SJCRH30 (cell line): ENCODE measurements around the gene KAT7. TPM values are rescaled to one million over a fixed set of nuclear protein-coding genes. Genes with fewer than 3 reads are reported as not detected.

Experiments
- DNase-seq, 2 experiments: peaks; one replicate each; pipeline ENCODE4 v3.0.0-alpha.2; 2015 to 2020
- H3K27ac ChIP-seq: fragments of 250-450 bp; sonication (Bioruptor Pico); 2 replicates; pipeline ENCODE4 v1.5.1; 2020; ENCODE audit warnings: mild to moderate bottlenecking, moderate library complexity
- H3K27me3 ChIP-seq: fragments of 250-450 bp; sonication (Bioruptor Pico); 2 replicates; pipeline ENCODE4 v1.5.1; 2020; ENCODE audit warnings: mild to moderate bottlenecking, moderate library complexity
- H3K36me3 ChIP-seq: fragments of 250-450 bp; sonication (Bioruptor Pico); 2 replicates; pipeline ENCODE4 v1.5.1; 2020; ENCODE audit warnings: mild to moderate bottlenecking, moderate library complexity
- H3K4me1 ChIP-seq: fragments of 250-450 bp; sonication (Bioruptor Pico); 2 replicates; pipeline ENCODE4 v1.5.1; 2020; ENCODE audit warnings: mild to moderate bottlenecking, moderate library complexity
- H3K4me3 ChIP-seq: fragments of 250-450 bp; sonication (Bioruptor Pico); 2 replicates; pipeline ENCODE4 v1.5.1; 2020; ENCODE audit warnings: mild to moderate bottlenecking, moderate library complexity
- H3K9me3 ChIP-seq: fragments of 250-450 bp; sonication (Bioruptor Pico); replicated peaks from 2 replicates; pipeline ENCODE4 v1.5.1; 2020; ENCODE audit warnings: mild to moderate bottlenecking, moderate library complexity
- total RNA-seq: library from RNA; depleted of rRNA; stranded (reverse); fragments of >200 nt; shearing (Covaris generic); gene quantifications from 2 replicates; pipeline ENCODE4 v1.2.3, GENCODE V29; 2014

The KAT7 gene
- total RNA-seq, 1 experiment from 2014 or later, result 40.1 TPM

DNA sequence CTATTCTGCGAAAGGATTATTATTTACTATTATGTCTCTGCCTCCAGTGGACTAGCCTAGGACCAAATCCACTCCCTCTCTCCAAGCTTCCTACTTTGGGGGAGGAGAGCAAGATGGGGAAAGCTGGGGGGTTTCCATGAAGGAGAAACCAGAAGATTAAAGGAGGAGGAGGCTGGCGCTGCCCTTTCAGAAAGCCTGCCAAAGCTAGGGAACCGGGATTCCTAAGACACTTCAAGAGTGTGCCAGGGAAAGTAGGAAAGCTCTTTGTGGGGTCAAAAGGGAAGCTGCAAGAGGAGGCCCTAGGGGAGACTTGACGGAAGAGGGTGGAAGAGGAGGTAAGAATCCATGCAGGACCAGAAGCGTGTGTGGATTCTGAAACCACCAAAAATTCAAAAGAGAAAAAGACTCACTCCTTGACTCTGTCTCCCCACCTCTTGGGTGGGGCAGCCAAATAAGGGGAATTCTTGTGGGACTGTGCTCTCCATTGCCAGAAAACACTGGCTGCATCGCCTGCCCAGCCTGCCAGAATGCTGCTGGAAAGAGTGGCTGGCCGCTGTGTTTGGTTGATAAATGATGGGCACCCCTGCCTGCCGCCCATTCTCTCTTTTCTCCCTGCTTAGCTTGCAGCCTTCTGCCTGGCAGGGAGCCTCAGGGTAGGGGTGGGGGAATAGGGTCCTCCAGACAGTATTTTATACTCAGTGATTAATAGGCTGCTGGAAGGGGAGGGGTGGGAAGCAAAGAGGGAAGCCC, 11.8 kb upstream of the KAT7 start:
- Histone ChIP-seq H3K4me1 (no peaks in the 10 kb centered on the region), H3K27me3 (no peaks in the 10 kb centered on the region; the same call in 1 of the 2 replicates), H3K9me3 (no peaks in the 10 kb centered on the region), H3K27ac (no peak overlapping the region), H3K4me3 (no peak overlapping the region), H3K36me3 (no peaks in the 10 kb centered on the region)
- DNase-seq, result no peak

- H3K27me3 ChIP-seq, result no peaks in the 10 kb centered on the region; the same call in 1 of the 2 replicates
- no peak for DNase-seq
- H3K4me3 ChIP-seq, result no peak overlapping the region
- no peak overlapping the region for H3K27ac ChIP-seq
- no peaks in the 10 kb centered on the region for H3K36me3 ChIP-seq
- no peaks in the 10 kb centered on the region for H3K9me3 ChIP-seq
- no peaks in the 10 kb centered on the region for H3K4me1 ChIP-seq
These were observed 10.9 kb upstream of the KAT7 start for GRCh38 chr17:49777563-49777962.

DNA sequence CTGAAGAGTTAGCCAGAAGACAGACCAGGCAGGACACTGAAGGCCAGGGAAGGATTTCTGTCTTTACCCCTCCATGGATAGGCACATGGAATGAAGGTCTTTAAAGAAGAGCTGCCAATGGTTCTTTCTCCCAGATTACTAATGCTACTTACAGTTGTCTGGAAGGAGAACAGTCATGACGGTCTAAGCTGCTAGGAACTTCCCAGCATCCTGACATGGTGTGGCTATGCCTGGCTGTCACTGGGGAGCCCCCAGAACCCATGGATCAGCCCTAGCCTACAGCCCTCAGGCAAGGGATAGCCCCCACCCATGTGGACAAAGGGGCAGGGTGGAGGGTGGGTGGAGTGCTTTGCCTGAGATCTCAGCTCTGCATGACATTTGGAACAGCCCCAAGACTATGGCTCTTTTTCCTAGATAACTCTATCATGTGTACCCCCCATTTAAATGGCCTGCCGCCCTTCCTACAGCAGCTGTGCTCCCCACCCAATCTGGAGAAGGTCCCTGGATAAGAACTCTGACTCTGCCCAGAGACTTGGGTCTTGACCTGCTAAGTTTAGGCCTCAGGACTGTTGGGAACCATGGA, 9.2 kb upstream of the KAT7 start:
- Histone ChIP-seq H3K27ac (no peak overlapping the region), H3K4me3 (no peak overlapping the region), H3K9me3 (no peaks in the 10 kb centered on the region), H3K36me3 (no peaks in the 10 kb centered on the region), H3K4me1 (no peaks in the 10 kb centered on the region), H3K27me3 (no peaks in the 10 kb centered on the region; the same call in 1 of the 2 replicates)
- no peak for DNase-seq

DNA sequence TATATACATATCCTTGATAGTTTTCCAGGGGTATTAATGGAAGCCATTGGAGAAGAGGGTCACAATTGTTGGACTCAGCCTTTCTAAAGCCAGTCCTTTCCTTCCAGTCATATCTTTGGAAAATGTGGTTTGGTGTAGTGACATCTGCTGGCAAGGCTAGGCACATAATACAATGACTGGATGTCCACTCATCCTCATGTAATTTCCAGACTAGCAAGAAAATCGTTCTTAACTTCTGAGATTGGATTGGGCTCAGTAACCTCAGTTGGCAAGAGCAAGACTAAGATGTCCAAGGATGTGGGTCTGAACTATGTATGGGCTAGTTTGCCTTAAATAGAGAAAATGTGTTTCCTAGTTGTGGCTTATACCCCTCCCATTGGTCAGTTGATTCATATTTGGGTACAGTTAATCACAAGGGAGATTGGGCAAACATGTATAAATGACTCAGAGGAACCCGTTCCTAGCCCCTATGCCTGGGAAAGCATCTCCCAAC, 8.7 kb upstream of the KAT7 start:
- H3K27ac ChIP-seq, result no peak overlapping the region
- peak; percentile 11 to 64 for DNase-seq
- H3K9me3 ChIP-seq, result no peaks in the 10 kb centered on the region
- no peak overlapping the region for H3K4me3 ChIP-seq
- H3K4me1 ChIP-seq, result no peaks in the 10 kb centered on the region
- H3K27me3 ChIP-seq, result no peaks in the 10 kb centered on the region; the same call in 1 of the 2 replicates
- H3K36me3 ChIP-seq, result no peaks in the 10 kb centered on the region

DNA sequence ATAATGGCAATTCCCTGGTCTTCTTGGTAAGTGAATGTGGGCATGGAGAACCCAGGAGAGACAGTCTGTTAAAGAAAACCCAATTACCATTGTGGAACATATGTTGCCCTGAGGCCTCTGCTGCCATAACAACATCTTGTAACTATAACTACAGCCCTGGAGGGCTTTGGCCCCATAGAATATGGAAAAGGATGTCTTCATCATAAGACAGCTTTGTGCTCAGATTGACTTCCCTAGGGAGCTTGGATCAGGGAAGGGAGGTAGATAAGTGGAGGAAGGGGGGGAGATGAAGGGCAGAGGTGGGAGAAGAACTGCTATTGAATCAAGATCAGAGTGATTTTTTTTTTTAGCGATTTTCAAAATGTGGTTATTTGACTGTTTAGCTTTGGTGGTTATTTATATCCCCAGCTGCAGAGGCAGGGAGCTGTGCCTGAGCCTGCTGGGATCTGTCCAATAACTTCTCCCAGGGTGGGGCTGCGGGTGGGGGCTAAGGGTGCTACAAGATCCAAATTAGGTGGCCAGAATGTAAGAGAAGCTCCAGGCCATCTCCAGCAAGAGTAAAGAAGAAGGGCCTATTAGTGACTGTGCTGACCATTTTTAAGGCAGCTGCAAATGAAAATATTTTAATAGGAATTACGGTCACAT, 5.3 kb upstream of the KAT7 start:
- no peaks in the 10 kb centered on the region for H3K4me1 ChIP-seq
- no peak overlapping the region for H3K4me3 ChIP-seq
- no peaks in the 10 kb centered on the region for H3K9me3 ChIP-seq
- H3K36me3 ChIP-seq, result no peaks in the 10 kb centered on the region
- peak in 1 of 2 experiments; percentile 6 for DNase-seq
- no peaks in the 10 kb centered on the region for H3K27me3 ChIP-seq
- H3K27ac ChIP-seq, result no peak overlapping the region

GRCh38 chr17:49783791-49784190, 4.7 kb upstream of the KAT7 start:
- Histone ChIP-seq H3K9me3 (no peaks in the 10 kb centered on the region), H3K36me3 (no peaks in the 10 kb centered on the region), H3K4me1 (no peaks in the 10 kb centered on the region), H3K27me3 (no peaks in the 10 kb centered on the region), H3K27ac (no peak overlapping the region), H3K4me3 (no peak overlapping the region)
- DNase-seq, result no peak

DNA sequence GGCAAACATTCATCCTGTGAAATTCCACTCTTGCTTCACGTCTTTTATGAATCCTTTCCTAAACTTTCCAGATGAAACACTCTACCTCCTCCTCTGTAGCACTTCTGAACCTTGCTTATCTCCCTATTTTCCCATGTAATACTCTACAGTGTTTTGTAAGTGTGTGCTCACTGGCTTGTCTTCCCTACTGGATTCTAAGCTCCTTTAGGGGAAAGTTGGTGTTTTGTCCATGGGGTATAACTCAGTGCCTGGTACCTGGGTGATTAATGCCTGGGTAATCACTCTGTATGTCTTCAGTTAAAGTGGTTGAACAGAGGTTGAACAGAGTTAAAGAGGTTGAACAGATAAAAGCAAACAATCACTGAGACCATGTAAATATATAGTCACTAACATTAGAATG, 3.8 kb upstream of the KAT7 start:
- H3K4me1 ChIP-seq, result no peaks in the 10 kb centered on the region; the same call in 1 of the 2 replicates
- H3K9me3 ChIP-seq, result no peaks in the 10 kb centered on the region
- H3K27me3 ChIP-seq, result no peaks in the 10 kb centered on the region
- no peak overlapping the region for H3K27ac ChIP-seq
- no peaks in the 10 kb centered on the region for H3K36me3 ChIP-seq
- DNase-seq, result no peak
- no peak overlapping the region for H3K4me3 ChIP-seq

DNA sequence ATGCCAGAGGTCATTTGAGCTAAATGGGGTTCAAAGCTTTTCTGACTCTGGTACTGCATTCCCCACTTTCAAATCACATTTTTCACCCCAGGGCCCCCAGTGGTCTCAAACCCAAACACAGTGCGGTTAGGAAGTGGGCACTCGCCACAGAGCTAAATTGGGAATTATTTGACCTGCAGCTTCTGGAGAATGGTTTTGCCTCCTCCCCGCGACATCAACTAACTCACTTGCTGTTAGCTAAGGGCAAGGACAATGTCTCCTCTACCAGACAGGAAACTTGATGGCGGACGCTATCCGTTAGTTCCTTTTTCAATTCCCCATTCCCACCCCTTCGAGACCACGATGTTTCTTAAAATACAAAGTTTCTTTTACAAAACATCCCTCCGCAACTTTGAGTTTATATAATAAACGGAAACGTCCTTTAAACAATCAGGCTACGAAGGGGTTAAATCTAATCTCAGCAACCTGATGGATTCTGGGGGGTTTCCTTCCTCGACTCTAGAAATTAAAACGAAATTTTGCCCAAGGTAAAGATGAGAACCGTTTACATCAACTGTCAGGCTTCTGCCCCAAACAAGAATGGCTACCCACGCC, 500 bp upstream of the KAT7 start:
- H3K9me3 ChIP-seq, result no peaks in the 10 kb centered on the region
- peaks cover 4% of the 10 kb centered on the region; the same call in 1 of the 2 replicates for H3K36me3 ChIP-seq
- H3K27me3 ChIP-seq, result no peaks in the 10 kb centered on the region
- peak overlapping the region; percentile 93 for H3K4me3 ChIP-seq
- peak overlapping the region; percentile 94 for H3K27ac ChIP-seq
- H3K4me1 ChIP-seq, result no peaks in the 10 kb centered on the region; the same call in 1 of the 2 replicates
- no peak for DNase-seq

DNA sequence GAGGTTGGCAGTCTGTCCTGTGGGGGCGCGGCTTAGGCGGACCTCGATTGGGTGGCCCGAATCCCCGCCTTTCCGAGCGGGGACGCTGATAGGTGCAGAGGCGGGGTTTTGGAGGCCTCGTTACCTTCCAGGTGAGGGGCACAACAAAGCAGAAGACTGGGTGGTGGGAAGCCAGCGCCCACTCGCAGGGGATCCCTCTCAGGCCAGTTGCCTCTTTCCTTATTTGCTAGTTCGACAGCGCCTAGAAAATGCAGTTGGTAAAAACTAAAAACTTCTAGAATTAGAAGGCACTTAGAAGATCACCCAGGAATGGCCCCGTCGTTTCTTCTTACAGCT, 730 bp downstream of the KAT7 start:
- DNase-seq, result no peak
- Histone ChIP-seq H3K4me1 (no peaks in the 10 kb centered on the region; the same call in 1 of the 2 replicates), H3K4me3 (peak overlapping the region; percentile 93), H3K27ac (no peak overlapping the region), H3K36me3 (peaks cover 5% of the 10 kb centered on the region), H3K9me3 (no peaks in the 10 kb centered on the region), H3K27me3 (no peaks in the 10 kb centered on the region)

DNA sequence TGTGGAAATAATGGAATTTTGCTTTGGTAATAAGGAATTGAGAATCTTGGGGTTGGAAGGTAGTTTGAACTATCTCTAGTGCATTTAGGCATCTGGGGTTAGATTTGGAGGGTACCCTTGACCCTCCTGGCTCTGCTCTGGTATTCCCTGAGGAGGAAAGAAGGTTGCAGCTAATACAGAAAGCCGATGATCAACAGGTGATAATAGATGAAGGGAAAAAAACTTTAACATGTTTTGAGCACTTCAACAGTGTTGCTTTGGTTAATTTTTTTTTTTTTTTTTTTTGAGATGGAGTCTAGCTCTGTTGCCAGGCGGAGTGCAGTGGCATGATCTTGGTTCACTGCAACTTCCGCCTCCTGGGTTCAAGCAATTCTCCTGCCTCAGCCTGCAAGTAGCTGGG, 4.8 kb downstream of the KAT7 start:
- Histone ChIP-seq H3K9me3 (no peaks in the 10 kb centered on the region), H3K36me3 (peaks cover 29% of the 10 kb centered on the region), H3K4me3 (no peak overlapping the region), H3K27me3 (no peaks in the 10 kb centered on the region), H3K4me1 (no peaks in the 10 kb centered on the region; the same call in 1 of the 2 replicates), H3K27ac (no peak overlapping the region)
- no peak for DNase-seq

- Histone ChIP-seq H3K9me3 (no peaks in the 10 kb centered on the region), H3K4me1 (no peaks in the 10 kb centered on the region), H3K36me3 (peaks cover 44% of the 10 kb centered on the region), H3K27ac (no peak overlapping the region), H3K4me3 (no peak overlapping the region), H3K27me3 (no peaks in the 10 kb centered on the region)
- DNase-seq, result no peak
These were observed 6.9 kb downstream of the KAT7 start for GRCh38 chr17:49795372-49795771.

GRCh38 chr17:49798182-49798581, 9.7 kb downstream of the KAT7 start:
- H3K27ac ChIP-seq, result no peak overlapping the region
- no peak for DNase-seq
- peaks cover 55% of the 10 kb centered on the region for H3K36me3 ChIP-seq
- no peaks in the 10 kb centered on the region for H3K4me1 ChIP-seq
- H3K9me3 ChIP-seq, result no peaks in the 10 kb centered on the region
- no peaks in the 10 kb centered on the region for H3K27me3 ChIP-seq
- no peak overlapping the region for H3K4me3 ChIP-seq

GRCh38 chr17:49798738-49799137, 10.3 kb downstream of the KAT7 start:
- DNase-seq, result no peak
- no peaks in the 10 kb centered on the region for H3K4me1 ChIP-seq
- no peaks in the 10 kb centered on the region for H3K9me3 ChIP-seq
- H3K27ac ChIP-seq, result no peak overlapping the region
- H3K4me3 ChIP-seq, result no peak overlapping the region
- no peaks in the 10 kb centered on the region for H3K27me3 ChIP-seq
- peaks cover 57% of the 10 kb centered on the region for H3K36me3 ChIP-seq

DNA sequence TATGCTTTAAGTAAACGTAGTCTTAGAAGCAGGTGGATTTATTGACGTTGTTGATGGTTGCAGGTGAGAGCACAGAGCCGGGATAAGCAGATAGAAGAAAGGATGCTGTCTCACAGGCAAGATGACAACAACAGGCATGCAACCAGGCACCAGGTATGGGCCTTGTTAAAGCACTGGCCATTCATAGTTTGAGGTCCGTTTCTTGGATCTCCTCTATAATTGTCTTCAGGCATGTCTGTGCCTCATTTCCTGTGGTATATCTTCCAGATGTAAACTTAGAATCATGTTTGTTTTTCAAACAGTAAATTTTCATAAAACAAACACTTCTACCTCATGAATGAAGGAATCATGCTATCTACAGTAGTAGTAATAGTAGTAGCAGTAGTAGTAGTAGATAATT, 20.6 kb downstream of the KAT7 start:
- no peaks in the 10 kb centered on the region for H3K27me3 ChIP-seq
- no peak overlapping the region for H3K27ac ChIP-seq
- no peaks in the 10 kb centered on the region for H3K9me3 ChIP-seq
- no peaks in the 10 kb centered on the region for H3K4me1 ChIP-seq
- peaks cover 69% of the 10 kb centered on the region for H3K36me3 ChIP-seq
- no peak overlapping the region for H3K4me3 ChIP-seq
- no peak for DNase-seq
